ENCODE results near the gene USP11. TPM values are rescaled to one million over a fixed set of nuclear protein-coding genes. Genes with fewer than 3 reads are reported as not detected.

The USP11 gene
- total and polyA plus RNA-seq, 2 of the 8 experiments (the other 6 are each of a cell fraction or from before 2014, with no cell fraction given): 40.9 to 84.0 TPM

- no peak for TF ChIP-seq CHD7 (IDR thresholded peaks at IDR 0.05; ENCODE audit: insufficient replicate concordance, low read length)
- TF ChIP-seq, protein P1, sequence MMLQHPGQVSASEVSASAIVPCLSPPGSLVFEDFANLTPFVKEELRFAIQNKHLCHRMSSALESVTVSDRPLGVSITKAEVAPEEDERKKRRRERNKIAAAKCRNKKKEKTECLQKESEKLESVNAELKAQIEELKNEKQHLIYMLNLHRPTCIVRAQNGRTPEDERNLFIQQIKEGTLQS (IDR thresholded peaks at IDR 0.05; ENCODE audit: insufficient read depth, low read depth, low read length): no peak
- TF ChIP-seq SIN3A (conservative IDR thresholded peaks at IDR 0.05 in 1 of 2, IDR thresholded peaks at IDR 0.05 in 1 of 2; ENCODE audit: low read depth in 1 of 2, low read length in 2 of 2): 0 out of 4 replicates have a peak, but pooled peaks of 1 of the 2 experiments have one; percentile 46
- TF ChIP-seq TBP (IDR thresholded peaks at IDR 0.05; ENCODE audit: low read depth, low read length): peak; percentile 71
- TF ChIP-seq PHF8 (conservative IDR thresholded peaks at IDR 0.05; ENCODE audit: low read depth, low read length): peak; percentile 82
- TF ChIP-seq POU5F1 (IDR thresholded peaks at IDR 0.05; ENCODE audit: low read depth, low read length): no peak
- peak; percentile 90 for TF ChIP-seq YY1 (IDR thresholded peaks at IDR 0.05; ENCODE audit: low read depth, low read length)
- peak; percentile 78; the same call in 1 of the 2 replicates for TF ChIP-seq GABPA (IDR thresholded peaks at IDR 0.05; ENCODE audit: borderline replicate concordance, insufficient read depth, low read length)
- TF ChIP-seq TAF7 (optimal IDR thresholded peaks at IDR 0.05; ENCODE audit: borderline replicate concordance, low read depth, low read length): peak; percentile 91
- TF ChIP-seq, protein P2, sequence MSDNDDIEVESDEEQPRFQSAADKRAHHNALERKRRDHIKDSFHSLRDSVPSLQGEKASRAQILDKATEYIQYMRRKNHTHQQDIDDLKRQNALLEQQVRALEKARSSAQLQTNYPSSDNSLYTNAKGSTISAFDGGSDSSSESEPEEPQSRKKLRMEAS (IDR thresholded peaks at IDR 0.05): peak; percentile 79
Observed at GRCh38 chrX:47232803-47233332, at the start of gene USP11 (continued).

Measured in H1 (cell line).